CD4-positive, alpha-beta T cell treated with Interleukin-17A for 4 hours (primary cell): ENCODE results near the gene CCDC107.

Experiments
- DNase-seq: peaks from one replicate; pipeline ENCODE4 v3.0.0-alpha.2; 2020; ENCODE audit warnings: mixed read lengths

The CCDC107 gene

GRCh38 chr9:35705836-35706430 is 47.8 kb downstream of the CCDC107 start:
- DNase-seq, result no peak

GRCh38 chr9:35706951-35707350 is 48.9 kb downstream of the CCDC107 start:
- DNase-seq, result no peak

- no peak for DNase-seq
Observed at GRCh38 chr9:35708146-35708545, 50.1 kb downstream of the CCDC107 start.

- no peak for DNase-seq
Observed at GRCh38 chr9:35710818-35711500, 52.9 kb downstream of the CCDC107 start.
